ENCODE measurements around the gene PELO. TPM values are rescaled to one million over a fixed set of nuclear protein-coding genes. Genes with fewer than 3 reads are reported as not detected.
A peak's percentile ranks its signal among the peaks of the same experiment; 100 is the strongest.

The PELO gene
- total and polyA plus RNA-seq, 9 of the 15 experiments (the other 6 are each of a cell fraction or from before 2014, with no cell fraction given), result 5.8 to 14.6 (median 9.6) TPM

DNA sequence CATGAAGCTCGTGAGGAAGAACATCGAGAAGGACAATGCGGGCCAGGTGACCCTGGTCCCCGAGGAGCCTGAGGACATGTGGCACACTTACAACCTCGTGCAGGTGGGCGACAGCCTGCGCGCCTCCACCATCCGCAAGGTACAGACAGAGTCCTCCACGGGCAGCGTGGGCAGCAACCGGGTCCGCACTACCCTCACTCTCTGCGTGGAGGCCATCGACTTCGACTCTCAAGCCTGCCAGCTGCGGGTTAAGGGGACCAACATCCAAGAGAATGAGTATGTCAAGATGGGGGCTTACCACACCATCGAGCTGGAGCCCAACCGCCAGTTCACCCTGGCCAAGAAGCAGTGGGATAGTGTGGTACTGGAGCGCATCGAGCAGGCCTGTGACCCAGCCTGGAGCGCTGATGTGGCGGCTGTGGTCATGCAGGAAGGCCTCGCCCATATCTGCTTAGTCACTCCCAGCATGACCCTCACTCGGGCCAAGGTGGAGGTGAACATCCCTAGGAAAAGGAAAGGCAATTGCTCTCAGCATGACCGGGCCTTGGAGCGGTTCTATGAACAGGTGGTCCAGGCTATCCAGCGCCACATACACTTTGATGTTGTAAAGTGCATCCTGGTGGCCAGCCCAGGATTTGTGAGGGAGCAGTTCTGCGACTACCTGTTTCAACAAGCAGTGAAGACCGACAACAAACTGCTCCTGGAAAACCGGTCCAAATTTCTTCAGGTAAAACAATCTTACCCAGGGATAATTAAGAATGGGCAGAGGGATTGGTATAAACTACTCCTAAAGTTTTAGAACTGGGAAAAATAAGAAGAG lies 12.9 kb downstream of the PELO start (continued):
- TF ChIP-seq, protein P1, sequence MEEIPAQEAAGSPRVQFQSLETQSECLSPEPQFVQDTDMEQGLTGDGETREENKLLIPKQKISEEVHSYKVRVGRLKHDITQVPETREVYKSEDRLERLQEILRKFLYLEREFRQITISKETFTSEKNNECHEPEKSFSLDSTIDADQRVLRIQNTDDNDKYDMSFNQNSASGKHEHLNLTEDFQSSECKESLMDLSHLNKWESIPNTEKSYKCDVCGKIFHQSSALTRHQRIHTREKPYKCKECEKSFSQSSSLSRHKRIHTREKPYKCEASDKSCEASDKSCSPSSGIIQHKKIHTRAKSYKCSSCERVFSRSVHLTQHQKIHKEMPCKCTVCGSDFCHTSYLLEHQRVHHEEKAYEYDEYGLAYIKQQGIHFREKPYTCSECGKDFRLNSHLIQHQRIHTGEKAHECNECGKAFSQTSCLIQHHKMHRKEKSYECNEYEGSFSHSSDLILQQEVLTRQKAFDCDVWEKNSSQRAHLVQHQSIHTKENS (CRISPR knock-in tag; IDR thresholded peaks at IDR 0.05), result no peak
- no peak for TF ChIP-seq ZNF121 (CRISPR knock-in tag; conservative IDR thresholded peaks at IDR 0.05)
- TF ChIP-seq TCF7L2 (IDR thresholded peaks at IDR 0.05; ENCODE audit: low read depth, low read length), result no peak
- TF ChIP-seq, protein P2, sequence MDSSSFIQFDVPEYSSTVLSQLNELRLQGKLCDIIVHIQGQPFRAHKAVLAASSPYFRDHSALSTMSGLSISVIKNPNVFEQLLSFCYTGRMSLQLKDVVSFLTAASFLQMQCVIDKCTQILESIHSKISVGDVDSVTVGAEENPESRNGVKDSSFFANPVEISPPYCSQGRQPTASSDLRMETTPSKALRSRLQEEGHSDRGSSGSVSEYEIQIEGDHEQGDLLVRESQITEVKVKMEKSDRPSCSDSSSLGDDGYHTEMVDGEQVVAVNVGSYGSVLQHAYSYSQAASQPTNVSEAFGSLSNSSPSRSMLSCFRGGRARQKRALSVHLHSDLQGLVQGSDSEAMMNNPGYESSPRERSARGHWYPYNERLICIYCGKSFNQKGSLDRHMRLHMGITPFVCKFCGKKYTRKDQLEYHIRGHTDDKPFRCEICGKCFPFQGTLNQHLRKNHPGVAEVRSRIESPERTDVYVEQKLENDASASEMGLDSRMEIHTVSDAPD (CRISPR knock-in tag; IDR thresholded peaks at IDR 0.05), result no peak
- TF ChIP-seq, protein P3, sequence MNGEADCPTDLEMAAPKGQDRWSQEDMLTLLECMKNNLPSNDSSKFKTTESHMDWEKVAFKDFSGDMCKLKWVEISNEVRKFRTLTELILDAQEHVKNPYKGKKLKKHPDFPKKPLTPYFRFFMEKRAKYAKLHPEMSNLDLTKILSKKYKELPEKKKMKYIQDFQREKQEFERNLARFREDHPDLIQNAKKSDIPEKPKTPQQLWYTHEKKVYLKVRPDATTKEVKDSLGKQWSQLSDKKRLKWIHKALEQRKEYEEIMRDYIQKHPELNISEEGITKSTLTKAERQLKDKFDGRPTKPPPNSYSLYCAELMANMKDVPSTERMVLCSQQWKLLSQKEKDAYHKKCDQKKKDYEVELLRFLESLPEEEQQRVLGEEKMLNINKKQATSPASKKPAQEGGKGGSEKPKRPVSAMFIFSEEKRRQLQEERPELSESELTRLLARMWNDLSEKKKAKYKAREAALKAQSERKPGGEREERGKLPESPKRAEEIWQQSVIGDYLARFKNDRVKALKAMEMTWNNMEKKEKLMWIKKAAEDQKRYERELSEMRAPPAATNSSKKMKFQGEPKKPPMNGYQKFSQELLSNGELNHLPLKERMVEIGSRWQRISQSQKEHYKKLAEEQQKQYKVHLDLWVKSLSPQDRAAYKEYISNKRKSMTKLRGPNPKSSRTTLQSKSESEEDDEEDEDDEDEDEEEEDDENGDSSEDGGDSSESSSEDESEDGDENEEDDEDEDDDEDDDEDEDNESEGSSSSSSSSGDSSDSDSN (IDR thresholded peaks at IDR 0.05; ENCODE audit: borderline replicate concordance in 1 of 2, low read depth in 2 of 2, low read length in 2 of 2), result 0 out of 4 replicates have a peak, but pooled peaks of 1 of the 2 experiments have one; percentile 29
- no peak for TF ChIP-seq ZNF75A (CRISPR knock-in tag; IDR thresholded peaks at IDR 0.05)
- no peak for TF ChIP-seq ZNF140 (CRISPR knock-in tag; IDR thresholded peaks at IDR 0.05)
- no peak for TF ChIP-seq STAT5A (IDR thresholded peaks at IDR 0.05; ENCODE audit: borderline replicate concordance, low read length)
- peak; percentile 51 for TF ChIP-seq CHD1 (IDR thresholded peaks at IDR 0.05; ENCODE audit: low read length)
- peak; percentile 5; the same call in 1 of the 2 replicates for TF ChIP-seq TEAD4 (IDR thresholded peaks at IDR 0.05; ENCODE audit: low read length)
- no peak for TF ChIP-seq TEAD4 (CRISPR knock-in tag; IDR thresholded peaks at IDR 0.05; ENCODE audit: borderline replicate concordance)
- TF ChIP-seq, protein P4, sequence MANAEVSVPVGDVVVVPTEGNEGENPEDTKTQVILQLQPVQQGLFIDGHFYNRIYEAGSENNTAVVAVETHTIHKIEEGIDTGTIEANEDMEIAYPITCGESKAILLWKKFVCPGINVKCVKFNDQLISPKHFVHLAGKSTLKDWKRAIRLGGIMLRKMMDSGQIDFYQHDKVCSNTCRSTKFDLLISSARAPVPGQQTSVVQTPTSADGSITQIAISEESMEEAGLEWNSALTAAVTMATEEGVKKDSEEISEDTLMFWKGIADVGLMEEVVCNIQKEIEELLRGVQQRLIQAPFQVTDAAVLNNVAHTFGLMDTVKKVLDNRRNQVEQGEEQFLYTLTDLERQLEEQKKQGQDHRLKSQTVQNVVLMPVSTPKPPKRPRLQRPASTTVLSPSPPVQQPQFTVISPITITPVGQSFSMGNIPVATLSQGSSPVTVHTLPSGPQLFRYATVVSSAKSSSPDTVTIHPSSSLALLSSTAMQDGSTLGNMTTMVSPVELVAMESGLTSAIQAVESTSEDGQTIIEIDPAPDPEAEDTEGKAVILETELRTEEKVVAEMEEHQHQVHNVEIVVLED (CRISPR knock-in tag; IDR thresholded peaks at IDR 0.05), result no peak
- TF ChIP-seq ZNF707 (CRISPR knock-in tag; conservative IDR thresholded peaks at IDR 0.05), result no peak
- TF ChIP-seq HIVEP1 (CRISPR knock-in tag; IDR thresholded peaks at IDR 0.05), result no peak
- TF ChIP-seq HOXB6 (CRISPR knock-in tag; IDR thresholded peaks at IDR 0.05; ENCODE audit: borderline replicate concordance), result no peak
- TF ChIP-seq, protein P5, sequence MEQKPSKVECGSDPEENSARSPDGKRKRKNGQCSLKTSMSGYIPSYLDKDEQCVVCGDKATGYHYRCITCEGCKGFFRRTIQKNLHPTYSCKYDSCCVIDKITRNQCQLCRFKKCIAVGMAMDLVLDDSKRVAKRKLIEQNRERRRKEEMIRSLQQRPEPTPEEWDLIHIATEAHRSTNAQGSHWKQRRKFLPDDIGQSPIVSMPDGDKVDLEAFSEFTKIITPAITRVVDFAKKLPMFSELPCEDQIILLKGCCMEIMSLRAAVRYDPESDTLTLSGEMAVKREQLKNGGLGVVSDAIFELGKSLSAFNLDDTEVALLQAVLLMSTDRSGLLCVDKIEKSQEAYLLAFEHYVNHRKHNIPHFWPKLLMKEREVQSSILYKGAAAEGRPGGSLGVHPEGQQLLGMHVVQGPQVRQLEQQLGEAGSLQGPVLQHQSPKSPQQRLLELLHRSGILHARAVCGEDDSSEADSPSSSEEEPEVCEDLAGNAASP (IDR thresholded peaks at IDR 0.05), result no peak
- TF ChIP-seq EGR1 (conservative IDR thresholded peaks at IDR 0.05), result no peak
- no peak for TF ChIP-seq KLF16 (IDR thresholded peaks at IDR 0.05)
